CD4-positive, alpha-beta T cell (primary cell): ENCODE data around the gene CABCOCO1. TPM values are rescaled to one million over a fixed set of nuclear protein-coding genes. Genes with fewer than 3 reads are reported as not detected.

Source experiments
- ATAC-seq: fragments of 200-7000 bp; cut with Tn5 transposase; one replicate; pipeline ENCODE4 v1.10.0; 2022; ENCODE audit warnings: mild to moderate bottlenecking; ENCODE audit not compliant: poor library complexity
- CTCF ChIA-PET: fragments of 350-600 bp; sonication (Branson Sonifier 250); formaldehyde crosslinking; loops from one replicate; lab custom pipeline; 2021; ENCODE audit warnings: antibody characterized with exemption, inconsistent platforms; lab: Charles Lee
- POLR2A ChIA-PET: fragments of 350-600 bp; sonication (Branson Sonifier 250); formaldehyde crosslinking; loops from one replicate; lab custom pipeline; 2021; ENCODE audit warnings: antibody characterized with exemption, inconsistent platforms; lab: Charles Lee
- DNase-seq, 14 experiments: peaks; one replicate each; pipeline ENCODE4 v3.0.0-alpha.2; 2013 to 2020; ENCODE audit warnings: mixed read lengths in 2 of 14
- H3K27ac ChIP-seq, 2 donors: one replicate each; pipeline versions ENCODE4 v1.5.1 to v1.7.0; 2013; ENCODE audit warnings: low read length in 2 of 2, low read depth in 1 of 2, mild to moderate bottlenecking in 1 of 2
- H3K27me3 ChIP-seq, 2 experiments: 1 replicate in 1 of 2; 2 replicates in 1 of 2; pipeline versions ENCODE4 v1.6.1 to v1.7.0; 2013; ENCODE audit warnings: low read length in 2 of 2, control low read depth in 1 of 2, mild to moderate bottlenecking in 1 of 2, moderate library complexity in 1 of 2; ENCODE audit not compliant: insufficient read depth in 2 of 2, control insufficient read depth in 1 of 2
- H3K36me3 ChIP-seq: one replicate; pipeline ENCODE4 v1.6.1; 2013; ENCODE audit warnings: low read length, control low read depth; ENCODE audit not compliant: insufficient read depth
- H3K4me1 ChIP-seq: one replicate; pipeline ENCODE4 v1.6.1; 2013; ENCODE audit warnings: low read length, control low read depth; ENCODE audit not compliant: insufficient read depth
- H3K4me3 ChIP-seq: one replicate; pipeline ENCODE4 v1.5.1; 2013; ENCODE audit warnings: mild to moderate bottlenecking, low read length, moderate library complexity
- H3K9me3 ChIP-seq, 2 experiments: 1 replicate in 1 of 2; 2 replicates in 1 of 2; pipeline versions ENCODE4 v1.6.1 to v1.7.0; 2013; ENCODE audit warnings: low read length in 2 of 2, mild to moderate bottlenecking in 2 of 2, control low read depth in 1 of 2, moderate library complexity in 1 of 2; ENCODE audit not compliant: control insufficient read depth in 1 of 2, insufficient read depth in 1 of 2
- H3K27ac Mint-ChIP-seq: one replicate; pipeline ENCODE4 v1.8.0; 2020; ENCODE audit warnings: mixed read lengths
- H3K27me3 Mint-ChIP-seq: one replicate; pipeline ENCODE4 v1.8.0; 2021; ENCODE audit warnings: mixed read lengths
- H3K36me3 Mint-ChIP-seq: one replicate; pipeline ENCODE4 v1.8.0; 2021; ENCODE audit warnings: low read depth, mixed read lengths
- H3K4me1 Mint-ChIP-seq: one replicate; pipeline ENCODE4 v1.8.0; 2021; ENCODE audit warnings: low read depth, mixed read lengths
- H3K4me3 Mint-ChIP-seq: one replicate; pipeline ENCODE4 v1.8.0; 2020; ENCODE audit warnings: mild to moderate bottlenecking, mixed read lengths
- H3K9me3 Mint-ChIP-seq: one replicate; pipeline ENCODE4 v1.8.0; 2020; ENCODE audit warnings: mixed read lengths
- CTCF ChIP-seq: fragments of 200-600 bp; IDR thresholded peaks from one replicate; pipeline ENCODE4 v1.8.0; 2022; ENCODE audit warnings: antibody characterized with exemption, mild to moderate bottlenecking
- intact Hi-C, 2 experiments: fragments of 100-400 bp; cut with DNase I in 1 of 2; cut with micrococcal nuclease in 1 of 2; formaldehyde crosslinking; loops; one replicate each; pipeline versions ENCODE4 v1.15.1 to v1.9.0; 2023 to 2025; cut with DNase I, micrococcal nuclease
- total RNA-seq, 174 experiments: library from RNA in 2 of 174; stranded (reverse) in 2 of 174; gene quantifications; one replicate each; pipeline ENCODE4 v1.2.3 and lab custom pipeline; 2021 to 2026

The CABCOCO1 gene
- total RNA-seq, 2 experiments from 2014 or later = not detected

- no peaks in the 10 kb centered on the region for H3K36me3 Mint-ChIP-seq
- H3K4me3 Mint-ChIP-seq = no peak overlapping the region
- Histone ChIP-seq H3K9me3 (no peaks in the 10 kb centered on the region), H3K36me3 (no peaks in the 10 kb centered on the region), H3K27me3 (no peaks in the 10 kb centered on the region), H3K4me3 (no peak overlapping the region), H3K27ac (no peak overlapping the region), H3K4me1 (no peaks in the 10 kb centered on the region)
- H3K27ac Mint-ChIP-seq = no peak overlapping the region
- no peak for TF ChIP-seq CTCF
- ATAC-seq (no peak), DNase-seq (no peak)
- intact Hi-C loops = loop anchor here in 1 of 2 experiments (5.0 kb wide), 1 partner anchor 63 kb away; no protein-coding TSS in a partner anchor
- H3K27me3 Mint-ChIP-seq = no peaks in the 10 kb centered on the region
- ChIA-PET CTCF (interaction anchor here (0.5 kb wide), 1 partner anchor 303 kb away, joined by 3 read pairs; no protein-coding TSS in a partner anchor), POLR2A (no interaction called here)
- no peaks in the 10 kb centered on the region for H3K4me1 Mint-ChIP-seq
- H3K9me3 Mint-ChIP-seq = no peaks in the 10 kb centered on the region
Measured at GRCh38 chr10:61815496-61815895, 152.8 kb downstream of the CABCOCO1 start.

Other genes starting within 250 kb of the CABCOCO1 start
- gene TMEM26, start 209.5 kb upstream of the CABCOCO1 start, total RNA-seq = not detected
- 10 to 100 TPM; 49.2 to 51.3 TPM for gene ARID5B, start 238.8 kb downstream of the CABCOCO1 start, total RNA-seq